Activated CD8-positive, alpha-beta T cell treated with anti-CD3 and anti-CD28 coated beads for 36 hours (primary cell): ENCODE data around the gene GABRP. TPM values are rescaled to one million over a fixed set of nuclear protein-coding genes. Genes with fewer than 3 reads are reported as not detected.
"Not testable (repeated sequence)": the region's sequence is repeated elsewhere in the genome, so short reads cannot be mapped to it uniquely, and the experiment has no call there.

ENCODE experiments used
- ATAC-seq: fragments of 200-7000 bp; cut with Tn5 transposase; one replicate; pipeline ENCODE4 v1.10.0; 2021; ENCODE audit warnings: mild to moderate bottlenecking, moderate library complexity
- CTCF ChIA-PET: fragments of 350-600 bp; sonication (Branson Sonifier 250); formaldehyde crosslinking; loops from one replicate; lab custom pipeline; 2021; ENCODE audit warnings: antibody characterized with exemption; lab: Charles Lee
- POLR2A ChIA-PET: fragments of 350-600 bp; sonication (Branson Sonifier 250); formaldehyde crosslinking; loops from one replicate; lab custom pipeline; 2021; ENCODE audit warnings: antibody characterized with exemption; lab: Charles Lee
- DNase-seq: peaks from one replicate; pipeline ENCODE4 v3.0.0-alpha.2; 2020
- H3K27ac Mint-ChIP-seq: one replicate; pipeline ENCODE4 v1.8.0; 2021; ENCODE audit warnings: mild to moderate bottlenecking, mixed read lengths
- H3K27me3 Mint-ChIP-seq: one replicate; pipeline ENCODE4 v1.8.0; 2021; ENCODE audit warnings: mixed read lengths
- H3K36me3 Mint-ChIP-seq: one replicate; pipeline ENCODE4 v1.8.0; 2021; ENCODE audit warnings: low read depth, mixed read lengths
- H3K4me1 Mint-ChIP-seq: one replicate; pipeline ENCODE4 v1.8.0; 2021; ENCODE audit warnings: low read depth, mixed read lengths
- H3K4me3 Mint-ChIP-seq: one replicate; pipeline ENCODE4 v1.8.0; 2021; ENCODE audit warnings: mild to moderate bottlenecking, moderate library complexity, mixed read lengths
- H3K9me3 Mint-ChIP-seq: one replicate; pipeline ENCODE4 v1.8.0; 2021; ENCODE audit warnings: mixed read lengths
- intact Hi-C: fragments of 100-400 bp; cut with micrococcal nuclease; formaldehyde crosslinking; loops from one replicate; pipeline ENCODE4 v1.10.0; 2022
- total RNA-seq, 2 experiments: library from RNA; stranded (reverse); gene quantifications; one replicate each; pipeline ENCODE4 v1.2.3, GENCODE V29; 2021
- TF ChIP-seq, protein P1 (sequence below): fragments of 200-600 bp; IDR thresholded peaks from one replicate; pipeline ENCODE4 v1.8.0; 2022; ENCODE audit warnings: antibody characterized with exemption, mild to moderate bottlenecking

GABRP gene
- total RNA-seq, 2 experiments from 2014 or later, result not detected

DNA sequence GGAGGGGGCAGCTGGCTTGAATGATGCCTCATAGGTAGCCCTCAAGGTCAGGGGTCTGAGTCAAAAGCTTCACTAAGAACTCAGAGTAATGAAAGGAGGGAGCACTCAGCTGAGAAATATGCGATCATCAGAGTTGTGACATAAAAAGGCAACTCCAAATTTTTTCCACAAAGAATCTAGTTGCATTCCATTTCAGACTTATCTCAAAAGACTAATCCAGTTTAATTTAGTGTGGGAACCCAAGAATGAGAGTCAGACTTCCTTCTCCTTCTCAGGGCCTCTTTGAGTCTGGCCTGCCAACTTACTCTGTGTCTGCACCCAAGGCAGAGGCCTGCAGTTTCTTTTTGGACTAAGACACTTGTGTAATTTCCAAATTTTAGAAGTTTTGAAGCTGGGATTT, 34.7 kb downstream of the GABRP start:
- CTCF ChIA-PET, result no interaction called here
- ATAC-seq (no peak), DNase-seq (no peak)
- no peaks in the 10 kb centered on the region for H3K9me3 Mint-ChIP-seq
- no peaks in the 10 kb centered on the region for H3K4me1 Mint-ChIP-seq
- TF ChIP-seq, protein P1, sequence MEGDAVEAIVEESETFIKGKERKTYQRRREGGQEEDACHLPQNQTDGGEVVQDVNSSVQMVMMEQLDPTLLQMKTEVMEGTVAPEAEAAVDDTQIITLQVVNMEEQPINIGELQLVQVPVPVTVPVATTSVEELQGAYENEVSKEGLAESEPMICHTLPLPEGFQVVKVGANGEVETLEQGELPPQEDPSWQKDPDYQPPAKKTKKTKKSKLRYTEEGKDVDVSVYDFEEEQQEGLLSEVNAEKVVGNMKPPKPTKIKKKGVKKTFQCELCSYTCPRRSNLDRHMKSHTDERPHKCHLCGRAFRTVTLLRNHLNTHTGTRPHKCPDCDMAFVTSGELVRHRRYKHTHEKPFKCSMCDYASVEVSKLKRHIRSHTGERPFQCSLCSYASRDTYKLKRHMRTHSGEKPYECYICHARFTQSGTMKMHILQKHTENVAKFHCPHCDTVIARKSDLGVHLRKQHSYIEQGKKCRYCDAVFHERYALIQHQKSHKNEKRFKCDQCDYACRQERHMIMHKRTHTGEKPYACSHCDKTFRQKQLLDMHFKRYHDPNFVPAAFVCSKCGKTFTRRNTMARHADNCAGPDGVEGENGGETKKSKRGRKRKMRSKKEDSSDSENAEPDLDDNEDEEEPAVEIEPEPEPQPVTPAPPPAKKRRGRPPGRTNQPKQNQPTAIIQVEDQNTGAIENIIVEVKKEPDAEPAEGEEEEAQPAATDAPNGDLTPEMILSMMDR, result no peak
- no peak overlapping the region for H3K27ac Mint-ChIP-seq
- no peak overlapping the region for H3K4me3 Mint-ChIP-seq
- intact Hi-C loops, result no loop called here
- POLR2A ChIA-PET, result no interaction called here
- no peaks in the 10 kb centered on the region for H3K27me3 Mint-ChIP-seq
- H3K36me3 Mint-ChIP-seq, result no peaks in the 10 kb centered on the region

DNA sequence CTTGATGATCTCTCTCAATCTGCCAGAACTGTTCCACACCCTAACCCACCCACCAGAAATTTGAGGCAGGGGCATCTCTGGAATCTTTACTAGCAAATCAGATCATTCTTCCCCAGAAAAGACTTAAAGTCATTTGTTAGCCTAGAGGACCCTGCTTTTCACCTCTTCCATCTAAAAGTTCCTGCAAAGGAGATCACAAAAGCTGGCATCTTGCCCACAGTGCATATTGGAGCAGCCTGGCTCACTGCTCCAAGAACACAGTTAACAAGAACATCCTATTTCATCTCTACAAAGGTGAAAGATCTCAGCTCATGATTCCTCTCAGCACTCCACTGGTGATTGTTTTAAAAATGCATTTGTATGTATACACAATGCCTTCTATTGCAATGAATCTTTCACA, 36.3 kb downstream of the GABRP start:
- ChIA-PET CTCF (no interaction called here), POLR2A (no interaction called here)
- TF ChIP-seq, protein P1, result no peak
- DNase-seq (no peak), ATAC-seq (no peak)
- Mint-ChIP-seq H3K4me3 (no peak overlapping the region), H3K36me3 (no peaks in the 10 kb centered on the region), H3K9me3 (no peaks in the 10 kb centered on the region), H3K4me1 (no peaks in the 10 kb centered on the region), H3K27ac (no peak overlapping the region), H3K27me3 (no peaks in the 10 kb centered on the region)
- intact Hi-C loops, result no loop called here

DNA sequence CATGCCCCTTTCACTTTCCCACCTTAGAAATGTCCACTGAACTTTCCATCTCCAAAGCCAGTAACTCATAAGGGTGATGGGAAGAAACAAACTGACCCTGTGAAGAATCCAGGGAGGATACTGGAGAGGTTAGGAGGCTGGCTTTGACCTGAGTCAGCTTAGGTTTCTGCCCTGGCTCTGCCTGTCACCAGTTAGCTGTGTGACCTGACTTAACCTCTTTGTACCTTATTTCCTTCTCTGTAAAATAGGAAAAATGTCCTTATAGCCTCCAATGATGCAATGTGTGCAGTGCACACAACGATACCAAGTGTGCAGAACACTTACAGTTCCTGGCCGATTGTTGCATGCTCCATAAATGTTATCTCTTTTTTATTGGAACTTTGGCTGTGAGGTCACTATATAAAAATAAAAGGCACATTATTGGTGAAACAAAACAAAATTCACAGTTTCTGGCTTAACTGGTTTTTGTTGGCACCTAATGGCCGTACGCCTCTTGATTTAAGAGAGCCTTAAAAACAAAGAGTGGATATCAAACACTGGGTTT, 37.8 kb downstream of the GABRP start:
- intact Hi-C loops, result no loop called here
- H3K27ac Mint-ChIP-seq, result no peak overlapping the region
- DNase-seq (no peak), ATAC-seq (no peak)
- TF ChIP-seq, protein P1, result no peak
- H3K36me3 Mint-ChIP-seq, result no peaks in the 10 kb centered on the region
- H3K27me3 Mint-ChIP-seq, result no peaks in the 10 kb centered on the region
- H3K9me3 Mint-ChIP-seq, result no peaks in the 10 kb centered on the region
- H3K4me1 Mint-ChIP-seq, result no peaks in the 10 kb centered on the region
- no peak overlapping the region for H3K4me3 Mint-ChIP-seq
- ChIA-PET POLR2A (no interaction called here), CTCF (no interaction called here)

DNA sequence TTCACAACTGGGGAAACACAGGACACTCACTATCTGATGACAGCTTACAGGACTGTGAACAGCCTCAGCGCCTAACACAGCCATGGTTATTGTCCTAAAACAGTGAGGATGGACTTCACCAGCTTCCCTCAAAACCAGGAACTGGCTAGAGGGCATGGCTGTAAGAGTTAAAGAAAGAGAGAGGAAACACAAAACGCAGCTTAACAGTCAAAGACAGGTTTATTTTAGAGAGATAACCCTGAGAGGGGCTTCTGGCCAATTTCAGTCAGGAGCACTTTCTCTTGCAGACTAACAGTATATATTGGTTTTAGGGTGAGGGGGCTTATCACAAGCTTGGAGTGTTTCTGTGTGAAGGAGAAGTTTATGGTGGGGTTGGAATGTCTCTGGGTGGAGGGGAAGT, 42.6 kb downstream of the GABRP start:
- H3K27me3 Mint-ChIP-seq, result no peaks in the 10 kb centered on the region
- ATAC-seq (no peak), DNase-seq (no peak)
- POLR2A ChIA-PET, result no interaction called here
- intact Hi-C loops, result no loop called here
- H3K4me3 Mint-ChIP-seq, result no peak overlapping the region
- no peak overlapping the region for H3K27ac Mint-ChIP-seq
- no peaks in the 10 kb centered on the region for H3K4me1 Mint-ChIP-seq
- no peaks in the 10 kb centered on the region for H3K9me3 Mint-ChIP-seq
- H3K36me3 Mint-ChIP-seq, result no peaks in the 10 kb centered on the region
- TF ChIP-seq, protein P1, result no peak
- CTCF ChIA-PET, result no interaction called here

DNA sequence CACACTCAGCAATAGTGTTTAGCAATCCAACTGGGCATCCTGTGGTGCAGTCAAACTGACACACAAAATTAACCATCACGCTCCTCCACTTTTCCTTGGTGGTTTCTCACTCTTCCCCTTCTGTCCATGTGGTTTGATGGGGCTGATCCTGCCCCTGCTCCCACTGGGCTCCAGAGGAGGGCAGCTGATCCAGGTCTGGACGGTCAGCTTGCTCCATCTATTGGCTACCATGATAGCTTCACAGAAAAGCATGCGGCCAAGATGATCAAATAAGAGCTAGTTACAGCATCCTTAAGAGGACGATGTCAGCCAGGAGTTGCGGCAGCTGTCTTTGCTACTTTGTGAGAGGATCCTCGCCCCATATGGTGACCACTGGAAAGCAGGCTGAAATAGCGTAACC, 48.7 kb downstream of the GABRP start:
- Mint-ChIP-seq H3K4me1 (no peaks in the 10 kb centered on the region), H3K36me3 (no peaks in the 10 kb centered on the region), H3K27ac (no peak overlapping the region), H3K4me3 (no peak overlapping the region), H3K9me3 (peaks cover 6% of the 10 kb centered on the region), H3K27me3 (no peaks in the 10 kb centered on the region)
- POLR2A ChIA-PET, result no interaction called here
- DNase-seq, result no peak
- TF ChIP-seq, protein P1, result no peak
- intact Hi-C loops, result no loop called here
- CTCF ChIA-PET, result no interaction called here
- no peak for ATAC-seq

DNA sequence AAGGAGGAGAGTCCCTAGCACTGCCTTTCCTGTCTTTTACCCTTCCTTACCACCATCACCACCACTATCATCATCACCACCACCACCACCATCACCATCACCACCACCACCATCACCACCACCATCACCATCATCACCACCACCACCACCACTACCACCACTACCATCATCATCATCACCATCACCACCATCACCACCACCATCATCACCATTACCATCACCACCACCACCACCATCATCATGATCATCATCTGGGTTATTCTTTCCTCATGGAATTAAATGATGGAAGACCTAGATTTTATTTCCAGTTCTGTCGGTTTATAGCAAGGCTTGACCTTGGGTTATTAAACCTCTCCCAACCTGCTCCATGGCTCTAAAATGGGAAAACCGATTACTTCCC, 50.5 kb downstream of the GABRP start:
- DNase-seq, intact Hi-C loops, ATAC-seq, H3K27ac Mint-ChIP-seq, H3K36me3 Mint-ChIP-seq, H3K4me3 Mint-ChIP-seq, CTCF ChIA-PET, H3K9me3 Mint-ChIP-seq, H3K4me1 Mint-ChIP-seq, POLR2A ChIA-PET, H3K27me3 Mint-ChIP-seq: not testable (repeated sequence)
